Skin epidermis (tissue), 12 donors: Measurements from ENCODE around the gene SCN3A.

ENCODE experiments used
- H3K27ac ChIP-seq, 21 experiments: fragments of 200-600 bp; sonication (generic) in 11 of 21; one replicate each; pipeline ENCODE4 v1.5.0; 2020; ENCODE audit warnings: mild to moderate bottlenecking in 3 of 21, inconsistent platforms in 2 of 21, moderate library complexity in 2 of 21
- H3K4me3 ChIP-seq, 7 experiments: fragments of 200-600 bp; sonication (generic) in 2 of 7; one replicate each; pipeline ENCODE4 v1.5.0; 2020; ENCODE audit warnings: inconsistent platforms in 2 of 7, mild to moderate bottlenecking in 2 of 7, moderate library complexity in 1 of 7

The SCN3A gene

GRCh38 chr2:165120740-165121467 is 82.9 kb downstream of the SCN3A start:
- Histone ChIP-seq H3K27ac (no peak overlapping the region), H3K4me3 (no peak overlapping the region)

- no peak overlapping the region for H3K4me3 ChIP-seq
- no peak overlapping the region for H3K27ac ChIP-seq
Observed at GRCh38 chr2:165115258-165115657, 88.6 kb downstream of the SCN3A start.

- Histone ChIP-seq H3K4me3 (no peak overlapping the region), H3K27ac (no peak overlapping the region)
Observed at GRCh38 chr2:165114346-165114939, 89.4 kb downstream of the SCN3A start.

- no peak overlapping the region for H3K4me3 ChIP-seq
- no peak overlapping the region for H3K27ac ChIP-seq
Observed at GRCh38 chr2:165113414-165113813, 90.4 kb downstream of the SCN3A start.

GRCh38 chr2:165112789-165113188 is 91.1 kb downstream of the SCN3A start:
- H3K27ac ChIP-seq: no peak overlapping the region
- H3K4me3 ChIP-seq: no peak overlapping the region

GRCh38 chr2:165112133-165112573 is 91.7 kb downstream of the SCN3A start:
- no peak overlapping the region for H3K27ac ChIP-seq
- no peak overlapping the region for H3K4me3 ChIP-seq

GRCh38 chr2:165110394-165110793 is 93.5 kb downstream of the SCN3A start:
- Histone ChIP-seq H3K4me3 (no peak overlapping the region), H3K27ac (no peak overlapping the region)

- H3K27ac ChIP-seq: no peak overlapping the region
- no peak overlapping the region for H3K4me3 ChIP-seq
Observed at GRCh38 chr2:165109915-165110314, 93.9 kb downstream of the SCN3A start.

GRCh38 chr2:165105926-165106325 is 97.9 kb downstream of the SCN3A start:
- no peak overlapping the region for H3K4me3 ChIP-seq

GRCh38 chr2:165087933-165088901 is 115.6 kb downstream of the SCN3A start:
- no peak overlapping the region for H3K27ac ChIP-seq
- H3K4me3 ChIP-seq: no peak overlapping the region

More at GRCh38 chr2:165105926-165106325, 97.9 kb downstream of the SCN3A start:
- no peak overlapping the region for H3K27ac ChIP-seq

- no peak overlapping the region for H3K4me3 ChIP-seq
Observed at GRCh38 chr2:165086337-165086736, 117.5 kb downstream of the SCN3A start.

GRCh38 chr2:165083326-165083725 is 120.5 kb downstream of the SCN3A start:
- Histone ChIP-seq H3K27ac (no peak overlapping the region), H3K4me3 (no peak overlapping the region)

More at GRCh38 chr2:165086337-165086736, 117.5 kb downstream of the SCN3A start:
- no peak overlapping the region for H3K27ac ChIP-seq

- no peak overlapping the region for H3K27ac ChIP-seq
Observed at GRCh38 chr2:165082479-165082878, 121.4 kb downstream of the SCN3A start.

GRCh38 chr2:165081276-165081675 is 122.6 kb downstream of the SCN3A start:
- H3K4me3 ChIP-seq: no peak overlapping the region
- no peak overlapping the region for H3K27ac ChIP-seq

More at GRCh38 chr2:165082479-165082878, 121.4 kb downstream of the SCN3A start:
- H3K4me3 ChIP-seq: no peak overlapping the region

- Histone ChIP-seq H3K27ac (no peak overlapping the region), H3K4me3 (no peak overlapping the region)
Observed at GRCh38 chr2:165079432-165079831, 124.4 kb downstream of the SCN3A start.

GRCh38 chr2:165078913-165079312 is 124.9 kb downstream of the SCN3A start:
- H3K27ac ChIP-seq: no peak overlapping the region
- H3K4me3 ChIP-seq: no peak overlapping the region

- H3K27ac ChIP-seq: no peak overlapping the region
- no peak overlapping the region for H3K4me3 ChIP-seq
Observed at GRCh38 chr2:165074884-165075283, 129.0 kb downstream of the SCN3A start.

GRCh38 chr2:165074323-165074722 is 129.5 kb downstream of the SCN3A start:
- no peak overlapping the region for H3K4me3 ChIP-seq
- no peak overlapping the region for H3K27ac ChIP-seq

GRCh38 chr2:165070076-165070475 is 133.8 kb downstream of the SCN3A start:
- no peak overlapping the region for H3K27ac ChIP-seq
- no peak overlapping the region for H3K4me3 ChIP-seq

- H3K4me3 ChIP-seq: no peak overlapping the region
- no peak overlapping the region for H3K27ac ChIP-seq
Observed at GRCh38 chr2:165069151-165069550, 134.7 kb downstream of the SCN3A start.

- H3K27ac ChIP-seq: no peak overlapping the region
- H3K4me3 ChIP-seq: no peak overlapping the region
Observed at GRCh38 chr2:165068487-165068757, 135.4 kb downstream of the SCN3A start.
